Lower lobe of right lung (tissue), 2 donors: ENCODE results near the gene GALR2. TPM values are rescaled to one million over a fixed set of nuclear protein-coding genes. Genes with fewer than 3 reads are reported as not detected.

Source experiments
- ATAC-seq, 2 donors: fragments of 200-7000 bp; cut with Tn5 transposase; one replicate each; pipeline ENCODE4 v1.9.1; 2020 to 2022; ENCODE audit warnings: mild to moderate bottlenecking in 2 of 2, moderate library complexity in 2 of 2
- DNase-seq: peaks from one replicate; pipeline ENCODE4 v3.0.0-alpha.2; 2020
- H3K27ac ChIP-seq: fragments of 200-600 bp; one replicate; pipeline ENCODE4 v1.8.0; 2022
- H3K27me3 ChIP-seq: fragments of 200-600 bp; one replicate; pipeline ENCODE4 v1.8.0; 2022; ENCODE audit warnings: low read depth
- H3K36me3 ChIP-seq: fragments of 200-600 bp; one replicate; pipeline ENCODE4 v1.8.0; 2022; ENCODE audit warnings: mild to moderate bottlenecking
- H3K4me1 ChIP-seq: fragments of 200-600 bp; one replicate; pipeline ENCODE4 v1.8.0; 2022
- H3K4me3 ChIP-seq: fragments of 200-600 bp; one replicate; pipeline ENCODE4 v1.8.0; 2022; ENCODE audit warnings: mild to moderate bottlenecking
- H3K9me3 ChIP-seq: fragments of 200-600 bp; one replicate; pipeline ENCODE4 v1.8.0; 2022
- CTCF ChIP-seq: fragments of 200-600 bp; IDR thresholded peaks from one replicate; pipeline ENCODE4 v1.8.0; 2022; ENCODE audit warnings: antibody characterized with exemption, mild to moderate bottlenecking
- intact Hi-C: fragments of 100-400 bp; cut with DNase I; formaldehyde crosslinking; loops from one replicate; pipeline ENCODE4 v1.11.0; 2022
- total RNA-seq: library from RNA; stranded (reverse); fragmentation: NEBNext Ultra II Directional; extraction: Animal tissue kit (Norgen Biotek cat#: 25700); gene quantifications from one replicate; pipeline ENCODE4 v1.2.1, GENCODE V29; 2021
- donor health status: DM: no; HTN: yes; CAD: no; lungs with severe emphysema.

GALR2 gene
- total RNA-seq, 1 donor from 2014 or later: not detected

GRCh38 chr17:76102944-76103273 is 28.3 kb downstream of the GALR2 start:
- Histone ChIP-seq H3K36me3 (peaks cover 39% of the 10 kb centered on the region), H3K9me3 (no peaks in the 10 kb centered on the region), H3K4me1 (peaks cover 18% of the 10 kb centered on the region), H3K27ac (peak overlapping the region; percentile 83), H3K4me3 (peak overlapping the region; percentile 97), H3K27me3 (no peaks in the 10 kb centered on the region)
- no peak for DNase-seq
- peak in 1 of 2 donors; percentile 21 for ATAC-seq
- intact Hi-C loops: no loop called here
- TF ChIP-seq CTCF: no peak

- Histone ChIP-seq H3K9me3 (no peaks in the 10 kb centered on the region), H3K27me3 (no peaks in the 10 kb centered on the region), H3K36me3 (peaks cover 34% of the 10 kb centered on the region), H3K27ac (peak within 1 kb of the TSS; percentile 83), H3K4me1 (peaks cover 18% of the 10 kb centered on the region), H3K4me3 (peak within 1 kb of the TSS; percentile 97)
- ATAC-seq (peak; percentile 97 to 99), DNase-seq (peak; percentile 93)
- no peak for TF ChIP-seq CTCF
- intact Hi-C loops: no loop called here
Observed at GRCh38 chr17:76103274-76104139, 28.9 kb downstream of the GALR2 start, which contains the start of gene EXOC7. TSS of gene EXOC7 (minus strand) at chr17:76103787. CDS start at chr17:76103692, 95 bp downstream.

GRCh38 chr17:76104140-76104895 is 29.7 kb downstream of the GALR2 start:
- peak in 1 of 2 donors; percentile 35 for ATAC-seq
- H3K36me3 ChIP-seq: peaks cover 26% of the 10 kb centered on the region
- intact Hi-C loops: no loop called here
- no peaks in the 10 kb centered on the region for H3K9me3 ChIP-seq
- peaks cover 18% of the 10 kb centered on the region for H3K4me1 ChIP-seq
- H3K27me3 ChIP-seq: no peaks in the 10 kb centered on the region
- TF ChIP-seq CTCF: no peak
- peak; percentile 49 for DNase-seq
- peak overlapping the region; percentile 97 for H3K4me3 ChIP-seq
- peak overlapping the region; percentile 83 for H3K27ac ChIP-seq

GRCh38 chr17:76104896-76105231 is 30.3 kb downstream of the GALR2 start:
- H3K27ac ChIP-seq: no peak overlapping the region
- peaks cover 21% of the 10 kb centered on the region for H3K36me3 ChIP-seq
- no peaks in the 10 kb centered on the region for H3K9me3 ChIP-seq
- H3K4me3 ChIP-seq: no peak overlapping the region
- no peaks in the 10 kb centered on the region for H3K27me3 ChIP-seq
- ATAC-seq (no peak), DNase-seq (no peak)
- intact Hi-C loops: no loop called here
- no peak for TF ChIP-seq CTCF
- H3K4me1 ChIP-seq: peaks cover 18% of the 10 kb centered on the region

GRCh38 chr17:76106703-76107102 is 32.1 kb downstream of the GALR2 start:
- ATAC-seq: no peak
- Histone ChIP-seq H3K4me3 (no peak overlapping the region), H3K9me3 (no peaks in the 10 kb centered on the region), H3K4me1 (peaks cover 18% of the 10 kb centered on the region), H3K36me3 (peaks cover 2% of the 10 kb centered on the region), H3K27me3 (no peaks in the 10 kb centered on the region), H3K27ac (no peak overlapping the region)
- TF ChIP-seq CTCF: no peak
- no peak for DNase-seq
- intact Hi-C loops: no loop called here
